GM19193 (cell line): ENCODE results near the gene DUSP1.

Experiments used
- POLR2A ChIP-seq: IDR thresholded peaks from 4 replicates; pipeline ENCODE4 v1.6.1; 2011; ENCODE audit not compliant: insufficient read depth, insufficient read length; ENCODE audit errors: extremely low read depth

DUSP1 gene

DNA sequence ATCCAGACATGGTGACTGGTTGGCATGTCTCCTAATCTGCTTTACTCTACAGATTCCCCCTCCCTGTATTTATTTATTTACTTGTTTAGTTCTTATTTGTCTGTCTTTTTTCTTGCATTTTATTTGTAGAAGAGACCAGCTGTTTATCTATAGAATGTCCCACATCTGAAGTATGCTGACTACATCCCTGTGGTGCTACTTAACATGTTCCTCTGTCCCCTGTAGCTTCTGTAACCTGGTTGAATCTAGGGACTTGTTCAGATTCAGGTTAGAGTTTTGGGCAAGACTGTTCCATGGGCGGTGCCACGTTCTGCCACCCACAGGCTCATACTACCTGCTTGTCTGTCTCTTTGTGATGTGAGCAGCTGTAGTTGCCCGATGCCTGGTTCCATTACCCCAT lies 23.5 kb downstream of the DUSP1 start:
- TF ChIP-seq POLR2A, result no peak

DNA sequence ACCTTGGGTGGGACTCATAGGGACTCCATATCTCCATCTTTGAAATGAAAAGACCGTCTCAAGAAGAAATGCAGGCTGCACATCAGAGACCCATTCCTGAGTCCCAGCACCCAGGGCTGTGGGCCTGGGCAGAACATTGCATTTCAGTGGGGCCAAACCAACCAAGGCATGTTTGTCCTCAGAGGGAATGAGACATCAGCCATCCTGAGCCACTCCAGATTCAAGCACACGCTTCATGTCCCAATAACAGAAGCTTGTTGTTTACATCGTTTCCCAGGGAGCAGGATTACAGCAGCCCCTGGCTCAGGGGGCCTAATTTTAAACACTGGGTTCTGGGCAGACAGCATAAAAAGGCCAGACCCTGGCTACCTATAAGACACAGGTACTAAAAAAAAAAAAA lies 24.3 kb downstream of the DUSP1 start:
- TF ChIP-seq POLR2A, result no peak

DNA sequence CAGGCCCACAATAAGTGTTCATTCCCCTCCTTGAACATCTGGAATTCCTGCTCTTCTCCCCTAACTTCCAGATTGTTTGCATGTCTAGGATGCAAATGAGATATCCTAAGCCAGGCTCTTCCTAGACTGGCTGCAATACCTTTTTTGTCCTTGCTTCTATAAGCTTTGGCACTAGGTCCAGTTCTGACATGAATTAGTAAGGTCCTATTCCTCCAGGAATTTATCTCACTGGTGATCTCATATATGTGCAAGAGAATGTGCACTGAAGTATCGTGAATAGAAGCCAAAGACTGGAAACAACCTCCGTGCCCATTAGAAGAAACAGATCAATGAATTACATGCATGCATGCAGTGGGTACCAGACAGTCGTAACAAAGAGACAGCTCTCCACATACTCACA lies 25.2 kb downstream of the DUSP1 start:
- TF ChIP-seq POLR2A, result no peak

DNA sequence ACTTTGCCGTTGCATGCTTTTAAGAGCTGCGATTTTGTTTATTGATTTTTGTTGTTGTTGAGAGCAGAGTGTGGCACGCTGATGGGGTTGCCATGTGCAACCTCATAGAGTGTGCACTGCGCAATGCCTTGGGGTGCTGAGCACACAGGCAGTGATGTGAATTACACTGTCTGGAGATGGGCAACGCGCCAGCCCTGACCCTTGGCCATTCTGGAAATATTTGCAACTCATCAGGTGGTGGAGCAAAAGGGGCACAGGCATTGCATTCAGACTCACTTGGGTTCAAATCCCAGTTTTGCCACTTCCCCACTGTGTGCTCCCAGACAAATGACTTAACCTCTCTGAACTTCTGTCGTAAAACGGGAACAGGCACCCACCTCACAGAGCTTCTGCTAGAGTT lies 25.6 kb downstream of the DUSP1 start:
- no peak for TF ChIP-seq POLR2A

DNA sequence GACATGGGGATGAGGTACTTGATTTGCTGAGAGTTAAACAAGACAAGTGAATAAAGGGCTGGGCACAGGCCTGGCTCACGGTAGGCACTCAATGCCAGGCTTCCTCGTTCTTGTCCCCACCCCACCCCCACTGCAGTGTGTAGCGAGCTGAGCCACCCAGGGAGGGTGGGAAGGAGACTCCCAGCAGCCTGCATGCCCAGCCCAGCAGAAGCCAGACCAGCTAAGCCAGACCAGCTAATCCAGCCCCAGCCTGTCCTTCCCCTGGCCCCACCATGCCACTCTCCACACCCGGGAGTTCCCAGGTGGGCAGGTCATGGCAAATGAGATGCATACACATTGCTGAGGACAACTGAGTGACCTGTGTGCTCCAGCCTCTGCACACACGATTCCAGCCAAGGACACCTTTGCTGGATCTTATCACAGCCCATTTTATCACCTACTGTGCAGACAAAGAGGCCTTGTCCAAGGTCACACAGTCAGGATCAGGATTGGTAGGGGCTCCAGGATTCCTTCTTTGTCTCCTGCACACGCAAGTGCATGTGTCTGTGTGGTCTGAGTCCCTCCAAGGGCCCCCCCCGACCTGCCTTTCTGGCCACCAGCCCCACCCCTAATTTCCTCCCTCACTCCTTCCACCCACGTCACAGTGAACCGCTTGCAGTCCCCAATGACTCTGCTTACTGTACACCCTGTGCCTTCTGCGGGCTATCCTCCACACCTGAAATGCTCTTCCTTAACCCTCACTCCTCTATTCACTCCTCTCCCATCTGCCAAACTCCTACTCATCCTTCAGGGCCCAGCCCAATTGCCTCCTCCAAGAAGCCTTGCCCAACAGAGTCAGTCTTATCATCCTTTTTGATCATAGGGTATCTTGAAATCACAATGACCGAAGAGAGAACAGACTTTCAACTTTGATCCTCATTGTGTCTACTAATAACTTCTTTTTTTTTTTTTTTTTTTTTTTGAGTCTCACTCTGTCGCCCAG lies 26.6 kb downstream of the DUSP1 start:
- no peak for TF ChIP-seq POLR2A

DNA sequence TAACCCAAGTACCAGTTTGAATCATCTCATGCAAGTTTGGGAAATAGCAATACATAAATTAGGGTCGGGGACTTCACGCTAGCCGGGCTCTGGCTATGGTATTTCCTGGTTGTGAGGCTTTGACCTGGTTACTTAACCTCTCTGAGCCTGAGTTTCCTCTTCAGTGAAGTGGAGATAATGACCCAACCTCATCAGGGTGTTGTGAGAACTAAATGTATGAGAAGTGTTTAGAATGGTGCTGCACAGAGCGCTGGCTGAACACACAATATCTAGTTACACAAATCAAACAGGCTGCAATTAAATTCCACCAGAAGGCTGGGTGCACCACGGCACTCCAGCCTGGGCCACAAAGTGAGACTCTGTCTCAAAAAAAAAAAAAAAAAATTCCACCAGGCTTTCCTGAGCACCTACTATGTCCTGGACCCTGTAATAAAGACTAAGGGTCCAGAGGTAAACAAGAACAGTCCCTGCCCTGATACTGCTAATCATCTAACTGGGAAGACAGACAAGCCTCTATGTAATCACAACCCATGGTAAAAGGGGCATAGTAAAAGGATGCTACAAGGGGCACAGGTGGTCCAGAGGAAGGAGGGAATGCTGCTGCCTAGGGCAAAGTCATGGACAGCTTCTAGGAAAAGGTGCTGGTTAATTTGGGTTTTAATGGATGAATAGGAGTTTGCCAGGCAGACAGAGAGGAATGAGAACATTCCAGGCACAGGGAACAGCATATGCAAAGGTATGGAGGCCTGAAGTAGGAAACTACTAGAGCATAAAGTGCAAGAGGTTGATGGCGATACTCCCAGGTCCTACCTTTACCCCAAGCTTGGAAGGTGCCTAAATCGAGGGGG lies 27.7 kb downstream of the DUSP1 start:
- TF ChIP-seq POLR2A, result no peak

DNA sequence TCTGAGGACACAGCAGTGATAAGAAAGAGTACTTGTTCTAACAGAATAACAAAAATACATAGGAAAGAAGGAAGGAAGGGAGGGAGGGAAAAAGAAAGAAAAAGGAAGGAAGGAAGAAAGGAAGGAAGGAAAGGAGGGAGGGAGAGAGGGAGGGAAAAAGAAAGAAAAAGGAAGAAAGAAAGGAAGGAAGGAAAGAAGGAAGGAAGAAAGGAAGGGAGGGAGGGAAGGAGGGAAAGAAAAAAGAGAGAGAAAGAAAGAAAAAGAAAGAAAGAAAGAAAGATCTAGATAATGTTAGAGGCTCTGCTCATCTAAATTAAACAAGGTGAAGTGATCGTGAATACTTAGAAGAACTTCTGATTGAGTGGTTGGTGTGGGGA lies 29.8 kb downstream of the DUSP1 start:
- TF ChIP-seq POLR2A, result no peak

DNA sequence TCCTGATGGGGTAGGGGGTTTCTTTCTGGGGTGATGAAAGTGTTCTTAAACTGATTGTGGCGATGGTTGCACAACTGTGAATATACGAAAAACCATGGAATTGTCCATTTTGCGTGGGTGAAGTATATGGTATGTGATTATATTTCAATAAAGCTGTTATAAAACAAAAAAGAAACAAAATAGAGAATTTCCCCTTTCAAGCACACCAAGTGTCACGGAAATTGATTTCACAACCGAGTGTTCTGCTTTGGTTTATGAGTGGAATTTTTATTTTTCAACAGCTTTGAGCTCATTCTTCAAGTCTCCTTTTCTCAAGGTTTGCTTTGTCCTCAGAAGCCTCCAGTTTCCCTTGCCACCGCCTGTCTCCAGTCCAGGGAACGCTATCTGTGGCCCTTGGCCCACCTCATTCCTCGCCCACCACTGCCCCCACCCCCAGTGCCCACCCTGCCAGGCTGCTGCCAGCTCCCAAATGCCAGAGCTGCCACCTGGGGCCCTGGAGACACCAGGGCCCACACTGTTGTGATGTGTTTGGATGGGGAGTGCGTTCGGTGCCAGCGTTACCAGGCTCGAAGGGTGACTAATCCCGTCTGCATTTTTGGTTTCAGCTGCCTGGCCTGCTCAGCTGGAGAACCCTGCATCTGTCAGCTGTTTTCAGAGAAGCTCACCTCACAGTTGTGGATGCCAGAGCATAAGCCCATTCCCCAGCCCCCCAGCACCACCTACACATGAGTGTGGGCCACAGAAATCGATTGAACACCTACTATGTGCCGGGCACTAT lies 30.4 kb downstream of the DUSP1 start:
- no peak for TF ChIP-seq POLR2A

DNA sequence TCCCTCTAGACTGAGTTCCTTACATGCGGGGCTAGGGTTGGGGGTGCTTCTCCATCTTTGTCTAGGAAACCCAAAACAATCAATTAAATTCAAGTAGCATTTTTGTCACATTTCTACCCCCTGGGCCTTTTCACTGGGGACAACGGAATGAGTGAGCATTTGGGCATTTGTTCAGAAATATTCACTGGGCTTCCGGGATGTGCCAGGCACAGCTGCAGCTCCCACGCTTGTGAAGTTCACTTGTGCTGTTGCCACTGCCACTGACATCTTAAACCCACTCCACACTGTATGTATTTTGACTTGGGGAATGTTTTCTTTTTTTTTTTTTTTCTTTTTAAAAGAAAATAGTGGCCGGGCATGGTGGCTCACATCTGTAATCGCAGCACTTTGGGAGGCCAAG lies 31.6 kb downstream of the DUSP1 start:
- TF ChIP-seq POLR2A, result no peak

DNA sequence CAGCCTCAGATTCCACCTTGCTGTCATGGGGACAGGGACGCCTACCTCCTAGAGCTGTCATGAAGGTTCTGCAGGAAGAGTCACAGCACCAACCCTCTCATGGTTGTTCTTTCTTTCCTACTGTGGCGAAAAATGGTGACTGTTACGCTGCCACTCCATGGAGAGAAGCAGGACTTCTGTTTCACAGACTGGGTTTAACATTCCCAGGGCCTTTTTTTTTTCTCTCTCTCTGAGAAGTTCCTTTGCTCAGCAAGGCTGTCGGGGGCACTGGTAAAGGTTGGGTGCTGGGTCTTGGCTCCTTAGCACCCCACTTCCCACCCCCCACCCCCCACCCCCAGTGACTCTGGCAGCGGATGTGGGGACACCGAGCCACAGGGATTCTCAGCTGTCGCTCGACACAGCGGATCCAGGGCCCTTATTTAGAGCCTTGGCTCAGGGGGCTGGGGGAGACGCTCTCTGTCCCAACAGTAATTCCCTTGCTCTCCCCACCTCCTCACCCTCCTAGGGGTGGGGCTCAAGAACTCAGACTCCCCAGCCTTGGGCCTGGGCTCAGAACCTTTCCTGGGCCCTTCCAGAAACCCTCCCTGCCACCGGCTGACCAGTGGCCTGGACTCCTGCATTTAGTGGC lies 34.4 kb downstream of the DUSP1 start:
- no peak for TF ChIP-seq POLR2A

DNA sequence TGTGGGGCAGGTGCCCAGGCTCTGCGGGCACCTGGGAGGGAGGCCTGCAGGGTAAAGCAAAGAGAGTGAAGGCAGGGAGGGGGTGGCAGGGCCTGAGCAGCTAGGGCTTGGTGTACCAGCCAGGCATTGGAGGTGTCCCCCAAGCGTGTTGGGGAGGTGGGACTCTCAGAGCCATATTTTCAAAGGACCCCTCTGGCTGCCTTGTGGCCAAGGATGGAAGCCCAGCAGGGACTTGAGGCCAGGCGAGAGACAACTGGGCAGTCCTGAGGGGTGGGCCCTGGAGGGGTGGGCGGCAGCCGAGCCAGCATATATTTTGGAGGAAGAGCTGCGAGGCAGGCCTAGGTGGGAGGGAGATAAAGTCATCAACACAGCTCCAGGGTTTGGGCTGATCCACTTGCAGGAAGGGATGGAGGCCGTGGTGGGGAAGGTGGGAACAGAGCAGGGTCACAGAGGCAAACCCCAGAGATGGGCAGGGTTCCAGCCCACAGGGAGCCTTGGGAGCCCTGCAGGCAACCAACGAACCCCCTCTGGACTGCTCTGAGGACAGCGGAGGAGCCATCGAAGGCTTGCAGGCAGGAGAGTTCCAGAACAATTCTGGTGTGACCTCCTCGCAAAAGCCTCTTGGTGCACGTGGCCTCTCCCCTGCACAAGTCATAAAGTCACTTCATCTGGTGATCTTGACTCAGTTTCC lies 35.7 kb downstream of the DUSP1 start:
- TF ChIP-seq POLR2A, result no peak

DNA sequence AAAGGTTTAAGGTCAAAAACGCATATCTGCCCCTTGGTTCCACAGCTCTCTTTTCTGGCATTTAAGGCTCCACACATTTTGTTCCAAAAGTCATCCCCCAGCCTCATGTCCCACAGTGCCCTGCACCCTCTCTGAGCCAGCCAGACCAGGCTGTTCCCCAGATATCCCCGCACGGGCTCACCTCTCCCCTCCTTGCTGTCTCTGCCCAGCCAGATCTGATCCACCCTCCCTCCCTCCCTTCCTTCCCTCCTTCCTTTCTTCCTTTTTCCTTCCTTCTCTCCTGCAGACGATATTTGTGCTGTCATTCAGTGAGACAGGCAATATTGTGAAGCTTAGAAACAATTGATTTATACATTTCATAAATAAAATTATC lies 37.0 kb downstream of the DUSP1 start:
- no peak for TF ChIP-seq POLR2A

DNA sequence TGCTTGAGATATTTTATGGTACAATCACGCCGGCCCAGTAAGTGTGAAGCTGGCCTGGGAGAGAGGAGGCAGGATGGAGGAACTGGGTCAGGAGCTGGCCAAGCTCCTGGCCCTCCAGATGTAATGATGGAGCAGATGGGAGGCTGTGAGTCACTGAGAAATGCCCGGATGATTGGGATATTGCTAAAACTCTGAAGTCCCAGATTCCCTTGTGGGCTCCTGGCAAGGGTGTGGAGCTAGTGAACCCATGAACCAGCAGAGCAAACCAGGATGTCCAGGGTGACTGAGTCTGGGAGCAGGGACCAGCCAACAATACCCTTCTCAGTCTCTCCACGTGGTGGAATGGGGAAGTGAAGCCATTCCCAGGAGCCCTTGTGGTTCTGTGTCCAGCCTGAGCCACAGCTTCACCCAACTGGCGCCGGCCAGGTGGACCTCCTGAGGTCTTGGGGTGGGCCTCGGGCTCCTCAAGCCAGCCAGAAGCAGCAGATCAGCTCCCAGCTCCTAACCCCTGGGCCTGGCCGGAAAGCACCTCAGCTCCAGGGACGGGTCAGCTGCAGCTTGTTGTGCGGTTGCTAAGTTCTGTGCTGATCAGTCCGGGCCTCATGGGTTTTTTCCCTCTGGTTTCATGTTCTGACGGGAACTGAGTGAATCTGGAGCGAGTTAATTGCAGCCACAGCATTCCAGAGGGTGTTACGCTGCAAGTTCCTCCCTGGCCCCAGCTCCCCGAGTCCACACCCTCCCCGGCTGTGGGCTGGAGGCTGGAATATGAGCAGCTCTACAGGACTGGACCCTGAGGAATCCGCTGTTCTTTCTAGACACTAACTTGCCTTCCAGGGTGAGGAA lies 37.6 kb downstream of the DUSP1 start:
- TF ChIP-seq POLR2A, result no peak

DNA sequence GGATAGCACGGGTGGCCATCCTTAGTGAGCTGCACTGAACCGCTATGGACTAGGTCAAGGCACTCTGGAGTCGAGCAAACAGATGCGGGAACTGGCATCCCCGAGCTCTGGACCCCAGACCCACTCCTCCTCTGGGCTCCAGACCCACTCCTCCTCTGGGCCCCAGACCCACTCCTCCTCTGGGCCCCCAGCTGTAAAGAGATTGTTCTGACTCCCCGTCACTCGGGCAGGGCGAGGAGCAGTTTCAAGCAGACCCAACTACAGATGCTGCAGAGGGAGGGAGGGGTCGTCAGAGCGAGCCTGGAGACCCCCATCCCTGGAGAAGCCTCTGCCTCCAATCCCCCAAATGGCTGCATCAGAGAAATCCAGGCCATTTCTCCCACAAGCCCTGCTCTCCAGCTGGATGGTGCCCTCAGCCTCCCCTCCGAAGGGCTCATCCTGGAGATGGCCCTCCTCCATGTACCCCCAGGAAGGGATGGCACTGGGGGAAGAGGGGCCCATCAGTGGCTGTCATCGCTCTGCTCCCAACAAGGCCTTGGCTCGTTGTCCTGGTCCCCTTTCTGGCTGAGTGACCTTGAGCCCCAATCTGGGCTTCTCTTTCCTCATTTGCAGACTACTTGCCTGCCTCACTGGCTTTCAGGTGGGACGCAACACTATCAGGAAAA lies 38.7 kb downstream of the DUSP1 start:
- TF ChIP-seq POLR2A, result no peak
